H9 (cell line): ENCODE data around the gene PTPRJ. TPM values are rescaled to one million over a fixed set of nuclear protein-coding genes. Genes with fewer than 3 reads are reported as not detected.

Source experiments
- DNase-seq: peaks from one replicate; pipeline ENCODE4 v3.0.0-alpha.2; 2017
- H2AFZ ChIP-seq: one replicate; pipeline ENCODE4 v1.6.1; 2013; ENCODE audit warnings: mild to moderate bottlenecking, low read length, control low read depth, moderate library complexity
- H2AK5ac ChIP-seq: 2 replicates; pipeline ENCODE4 v1.6.1; 2013; ENCODE audit warnings: low read length, control low read depth, mixed read lengths; ENCODE audit not compliant: insufficient read length
- H2BK120ac ChIP-seq: one replicate; pipeline ENCODE4 v1.6.1; 2013; ENCODE audit warnings: low read depth, mild to moderate bottlenecking, low read length, control low read depth, inconsistent platforms; ENCODE audit not compliant: poor library complexity, severe bottlenecking
- H2BK12ac ChIP-seq: 2 replicates; pipeline ENCODE4 v1.6.1; 2013; ENCODE audit warnings: low read length, control low read depth, mixed read lengths, low read depth; ENCODE audit not compliant: insufficient read length
- H2BK15ac ChIP-seq: 2 replicates; pipeline ENCODE4 v1.6.1; 2013; ENCODE audit warnings: low read depth, low read length, control low read depth
- H2BK20ac ChIP-seq: one replicate; pipeline ENCODE4 v1.6.1; 2013; ENCODE audit warnings: low read depth, mild to moderate bottlenecking, low read length, control low read depth, inconsistent platforms; ENCODE audit not compliant: poor library complexity, severe bottlenecking
- H2BK5ac ChIP-seq: 2 replicates; pipeline ENCODE4 v1.6.1; 2013; ENCODE audit warnings: low read length, control low read depth, mixed read lengths; ENCODE audit not compliant: insufficient read length
- H3K14ac ChIP-seq: 2 replicates; pipeline ENCODE4 v1.6.1; 2013; ENCODE audit warnings: low read length, control low read depth; ENCODE audit not compliant: insufficient read depth
- H3K18ac ChIP-seq: 2 replicates; pipeline ENCODE4 v1.6.1; 2013; ENCODE audit warnings: low read depth, mild to moderate bottlenecking, mixed read lengths, low read length, control low read depth; ENCODE audit not compliant: insufficient read length
- H3K23ac ChIP-seq: 2 replicates; pipeline ENCODE4 v1.6.1; 2013; ENCODE audit warnings: low read length, control low read depth, mixed read lengths, low read depth; ENCODE audit not compliant: insufficient read length
- H3K23me2 ChIP-seq: 2 replicates; pipeline ENCODE4 v1.6.1; 2013; ENCODE audit warnings: low read depth, mild to moderate bottlenecking, mixed read lengths, low read length, control low read depth; ENCODE audit not compliant: insufficient read length, poor library complexity, severe bottlenecking
- H3K27ac ChIP-seq: 2 replicates; pipeline ENCODE4 v1.5.1; 2013; ENCODE audit warnings: low read length, control low read depth, mixed read lengths, low read depth; ENCODE audit not compliant: insufficient read length
- H3K27me3 ChIP-seq: 2 replicates; pipeline ENCODE4 v1.6.1; 2013; ENCODE audit warnings: low read length, control low read depth, inconsistent platforms; ENCODE audit not compliant: insufficient read depth
- H3K4ac ChIP-seq: 2 replicates; pipeline ENCODE4 v1.6.1; 2013; ENCODE audit warnings: low read depth, mild to moderate bottlenecking, control low read depth, inconsistent platforms, low read length, moderate library complexity
- H3K4me1 ChIP-seq: 2 replicates; pipeline ENCODE4 v1.6.1; 2013; ENCODE audit warnings: low read length, control low read depth, inconsistent platforms; ENCODE audit not compliant: insufficient read depth
- H3K4me2 ChIP-seq: 2 replicates; pipeline ENCODE4 v1.6.1; 2013; ENCODE audit warnings: low read length, control low read depth, mixed read lengths; ENCODE audit not compliant: insufficient read length, insufficient read depth
- H3K56ac ChIP-seq: 2 replicates; pipeline ENCODE4 v1.6.1; 2013; ENCODE audit warnings: low read depth, mild to moderate bottlenecking, mixed read lengths, low read length, control low read depth; ENCODE audit not compliant: insufficient read length
- H3K79me1 ChIP-seq: 2 replicates; pipeline ENCODE4 v1.6.1; 2013; ENCODE audit warnings: low read depth, mild to moderate bottlenecking, moderate library complexity, low read length, control low read depth, inconsistent platforms; ENCODE audit not compliant: insufficient read depth, poor library complexity, severe bottlenecking
- H3K79me2 ChIP-seq: 2 replicates; pipeline ENCODE4 v1.6.1; 2013; ENCODE audit warnings: low read length, control low read depth, inconsistent platforms; ENCODE audit not compliant: insufficient read depth
- H3K9ac ChIP-seq: 2 replicates; pipeline ENCODE4 v1.6.1; 2013; ENCODE audit warnings: low read length, control low read depth, mixed read lengths; ENCODE audit not compliant: insufficient read length; ENCODE audit errors: extremely low read depth
- H3K9me3 ChIP-seq: one replicate; pipeline ENCODE4 v1.6.1; 2013; ENCODE audit warnings: low read depth, low read length, inconsistent platforms; ENCODE audit not compliant: control insufficient read depth
- H3T11ph ChIP-seq: one replicate; pipeline ENCODE4 v1.6.1; 2013; ENCODE audit warnings: mild to moderate bottlenecking, low read length, control low read depth, inconsistent platforms
- H4K20me1 ChIP-seq: one replicate; pipeline ENCODE4 v1.6.1; 2013; ENCODE audit not compliant: control insufficient read depth, insufficient read length, insufficient read depth
- H4K5ac ChIP-seq: 2 replicates; pipeline ENCODE4 v1.6.1; 2013; ENCODE audit warnings: low read depth, mild to moderate bottlenecking, mixed read lengths, low read length, control low read depth; ENCODE audit not compliant: insufficient read length
- H4K8ac ChIP-seq: replicated peaks from 2 replicates; pipeline ENCODE4 v1.6.1; 2013; ENCODE audit warnings: low read length, control low read depth, mixed read lengths, low read depth; ENCODE audit not compliant: insufficient read length
- H4K91ac ChIP-seq: 2 replicates; pipeline ENCODE4 v1.6.1; 2013; ENCODE audit warnings: low read depth, mild to moderate bottlenecking, moderate library complexity, mixed read lengths, low read length, control low read depth; ENCODE audit not compliant: insufficient read length
- H3K27ac Mint-ChIP-seq, 3 experiments: 2 replicates in 2 of 3; 3 replicates in 1 of 3; pipeline ENCODE4 v1.8.0; 2020 to 2021; ENCODE audit warnings: mixed read lengths in 3 of 3, mild to moderate bottlenecking in 1 of 3, moderate library complexity in 1 of 3
- H3K27me3 Mint-ChIP-seq: 2 replicates; pipeline ENCODE4 v1.8.0; 2021; ENCODE audit warnings: low read depth, mild to moderate bottlenecking, moderate library complexity, mixed read lengths
- H3K36me3 Mint-ChIP-seq, 3 experiments: 2 replicates in 2 of 3; 3 replicates in 1 of 3; pipeline ENCODE4 v1.8.0; 2020 to 2021; ENCODE audit warnings: low read depth in 3 of 3, mixed read lengths in 3 of 3; ENCODE audit not compliant: insufficient read depth in 1 of 3
- H3K4me1 Mint-ChIP-seq, 2 experiments: 2 replicates each; pipeline ENCODE4 v1.8.0; 2020; ENCODE audit warnings: mixed read lengths in 2 of 2
- H3K4me3 Mint-ChIP-seq, 2 experiments: 2 replicates in 1 of 2; 3 replicates in 1 of 2; pipeline ENCODE4 v1.8.0; 2020 to 2021; ENCODE audit warnings: mild to moderate bottlenecking in 2 of 2, mixed read lengths in 2 of 2, moderate library complexity in 1 of 2
- H3K9me3 Mint-ChIP-seq, 2 experiments: 2 replicates in 1 of 2; 3 replicates in 1 of 2; pipeline ENCODE4 v1.8.0; 2020; ENCODE audit warnings: mild to moderate bottlenecking in 2 of 2, mixed read lengths in 2 of 2, moderate library complexity in 1 of 2
- WGBS: extraction: QIAGEN DNeasy Blood & Tissue Kit; methylation state at CpG from one replicate; pipeline ENCODE4 v1.1.7; 2013; ENCODE audit warnings: missing lambda C conversion rate, low lambda C conversion rate, mixed read lengths; ENCODE audit not compliant: insufficient read length; ENCODE audit errors: extremely low coverage; 5-methylcytosine and 5-hydroxymethylcytosine counted together
- total RNA-seq: library from RNA; stranded (reverse); gene quantifications from 2 replicates; pipeline ENCODE4 v1.2.1, GENCODE V29; 2021
- TF ChIP-seq, protein P1 (sequence below): fragments of 200-600 bp; sonication (generic); conservative IDR thresholded peaks from 3 replicates; pipeline ENCODE4 v1.8.0; 2021; ENCODE audit warnings: antibody characterized with exemption, mild to moderate bottlenecking

PTPRJ gene
- total RNA-seq, 1 experiment from 2014 or later = 10.6 TPM

DNA sequence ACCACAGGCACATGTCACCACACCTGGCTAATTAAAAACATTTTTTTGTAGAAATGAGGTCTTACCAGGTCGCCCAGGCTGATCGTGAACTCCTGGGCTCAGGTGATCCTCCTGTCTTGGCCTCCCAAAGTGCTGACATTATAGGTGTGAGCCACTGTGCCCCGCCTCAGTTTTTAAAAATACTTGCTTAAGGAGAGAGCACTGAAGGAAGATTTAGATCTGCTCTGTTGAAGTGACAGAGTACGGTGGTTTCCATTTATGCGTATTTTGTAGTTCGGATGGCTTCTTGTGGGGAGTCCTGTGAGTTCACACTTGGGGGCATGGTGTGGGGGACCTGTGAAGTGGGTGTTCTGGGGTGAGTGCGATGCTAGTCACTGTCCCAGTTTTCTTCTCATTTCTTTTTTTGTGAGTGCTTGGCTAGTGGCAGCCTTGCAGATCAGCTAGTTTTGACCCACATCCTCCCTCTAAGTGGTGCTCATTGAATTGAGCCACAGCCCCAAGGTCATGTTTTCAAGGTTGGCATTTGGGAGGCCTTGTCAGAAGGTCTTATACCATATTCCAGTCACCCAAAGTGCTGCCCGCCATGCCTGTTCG is 31.5 kb downstream of the PTPRJ start:
- H3K56ac ChIP-seq = no peak overlapping the region
- no peak overlapping the region for H3K18ac ChIP-seq
- H3T11ph ChIP-seq = no peak overlapping the region
- WGBS = no CpG with 5 or more reads among the region's 9 CpGs
- no peaks in the 10 kb centered on the region for H4K20me1 ChIP-seq
- no peaks in the 10 kb centered on the region for H3K23me2 ChIP-seq
- H3K14ac ChIP-seq = no peak overlapping the region; the same call in 1 of the 2 replicates
- H3K23ac ChIP-seq = no peak overlapping the region
- H2BK20ac ChIP-seq = no peak overlapping the region
- TF ChIP-seq, protein P1, sequence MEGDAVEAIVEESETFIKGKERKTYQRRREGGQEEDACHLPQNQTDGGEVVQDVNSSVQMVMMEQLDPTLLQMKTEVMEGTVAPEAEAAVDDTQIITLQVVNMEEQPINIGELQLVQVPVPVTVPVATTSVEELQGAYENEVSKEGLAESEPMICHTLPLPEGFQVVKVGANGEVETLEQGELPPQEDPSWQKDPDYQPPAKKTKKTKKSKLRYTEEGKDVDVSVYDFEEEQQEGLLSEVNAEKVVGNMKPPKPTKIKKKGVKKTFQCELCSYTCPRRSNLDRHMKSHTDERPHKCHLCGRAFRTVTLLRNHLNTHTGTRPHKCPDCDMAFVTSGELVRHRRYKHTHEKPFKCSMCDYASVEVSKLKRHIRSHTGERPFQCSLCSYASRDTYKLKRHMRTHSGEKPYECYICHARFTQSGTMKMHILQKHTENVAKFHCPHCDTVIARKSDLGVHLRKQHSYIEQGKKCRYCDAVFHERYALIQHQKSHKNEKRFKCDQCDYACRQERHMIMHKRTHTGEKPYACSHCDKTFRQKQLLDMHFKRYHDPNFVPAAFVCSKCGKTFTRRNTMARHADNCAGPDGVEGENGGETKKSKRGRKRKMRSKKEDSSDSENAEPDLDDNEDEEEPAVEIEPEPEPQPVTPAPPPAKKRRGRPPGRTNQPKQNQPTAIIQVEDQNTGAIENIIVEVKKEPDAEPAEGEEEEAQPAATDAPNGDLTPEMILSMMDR = no peak
- no peak overlapping the region for H2BK120ac ChIP-seq
- no peaks in the 10 kb centered on the region for H3K27me3 ChIP-seq
- H2AK5ac ChIP-seq = no peak overlapping the region
- no peaks in the 10 kb centered on the region; the same call in 1 of the 2 replicates for H3K79me2 ChIP-seq
- peak overlapping the region in 2 of 3 experiments; percentile 37 to 73; a peak in 2 of 7 replicates for H3K27ac Mint-ChIP-seq
- H4K8ac ChIP-seq = no peak overlapping the region
- H4K91ac ChIP-seq = no peak overlapping the region
- H3K4me3 Mint-ChIP-seq = no peak overlapping the region
- no peak overlapping the region for H2BK5ac ChIP-seq
- no peak overlapping the region for H4K5ac ChIP-seq
- no peak overlapping the region for H2BK15ac ChIP-seq
- H3K4me1 ChIP-seq = peaks cover 2% of the 10 kb centered on the region; the same call in 1 of the 2 replicates
- no peaks in the 10 kb centered on the region for H3K79me1 ChIP-seq
- no peaks in the 10 kb centered on the region for H3K9me3 Mint-ChIP-seq
- H3K4me1 Mint-ChIP-seq = peaks cover 22 to 26% of the 10 kb centered on the region in 2 experiments
- H3K36me3 Mint-ChIP-seq = no peaks in the 10 kb centered on the region
- H2AFZ ChIP-seq = no peak overlapping the region
- H3K4ac ChIP-seq = no peak overlapping the region
- H3K27me3 Mint-ChIP-seq = no peaks in the 10 kb centered on the region
- no peaks in the 10 kb centered on the region for H3K9me3 ChIP-seq
- H3K4me2 ChIP-seq = no peak overlapping the region
- DNase-seq = no peak
- H3K27ac ChIP-seq = no peak overlapping the region
- H3K9ac ChIP-seq = no peak overlapping the region
- H2BK12ac ChIP-seq = no peak overlapping the region
